ENCODE data around the gene GNB5.
"Not testable (repeated sequence)": the region's sequence is repeated elsewhere in the genome, so short reads cannot be mapped to it uniquely, and the experiment has no call there.

Gene GNB5

DNA sequence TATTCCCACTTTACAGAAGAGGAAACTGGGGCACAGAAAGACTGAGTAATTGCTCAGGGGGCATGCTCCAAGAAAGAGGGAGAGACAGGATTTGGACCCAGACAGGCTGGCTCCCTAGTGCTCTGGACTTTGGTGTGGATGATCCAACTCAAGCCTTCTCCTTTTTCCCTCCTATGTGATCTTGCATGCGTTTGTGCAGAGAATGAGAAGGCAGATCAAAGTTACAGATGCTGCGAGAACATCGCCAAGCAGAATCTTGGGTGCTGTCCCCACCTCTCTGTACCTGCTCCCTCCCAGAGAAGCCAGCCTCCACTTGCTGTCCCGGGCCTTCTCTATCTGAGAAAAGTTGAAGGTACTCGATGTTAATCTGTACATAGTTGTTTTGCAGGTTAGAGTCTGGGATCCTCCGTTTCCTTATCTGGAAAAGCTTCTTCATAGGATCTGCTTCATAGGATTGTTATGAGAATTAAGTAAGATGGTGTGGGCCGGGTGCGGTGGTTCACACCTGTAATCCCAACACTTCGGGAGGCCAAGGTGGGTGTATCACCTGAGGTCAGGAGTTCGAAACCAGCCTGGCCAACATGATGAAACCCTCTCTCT is 10.2 kb downstream of the GNB5 start:
- H3K36me3 ChIP-seq (ENCODE audit: control insufficient read depth, insufficient read depth, low read length): no peaks in the 10 kb centered on the region
- peaks cover 8% of the 10 kb centered on the region for H3K4me1 ChIP-seq (ENCODE audit: control insufficient read depth, insufficient read depth, low read length)
- H3K9me3 ChIP-seq (ENCODE audit: control insufficient read depth, insufficient read depth, low read length): no peaks in the 10 kb centered on the region
- peaks cover 13% of the 10 kb centered on the region for H3K27me3 ChIP-seq (ENCODE audit: control insufficient read depth, insufficient read depth, low read length)
- no peak overlapping the region for H3K9ac ChIP-seq (ENCODE audit: low read depth, low read length)
- peak overlapping the region; percentile 89 for H3K4me3 ChIP-seq (ENCODE audit: low read depth, low read length)

DNA sequence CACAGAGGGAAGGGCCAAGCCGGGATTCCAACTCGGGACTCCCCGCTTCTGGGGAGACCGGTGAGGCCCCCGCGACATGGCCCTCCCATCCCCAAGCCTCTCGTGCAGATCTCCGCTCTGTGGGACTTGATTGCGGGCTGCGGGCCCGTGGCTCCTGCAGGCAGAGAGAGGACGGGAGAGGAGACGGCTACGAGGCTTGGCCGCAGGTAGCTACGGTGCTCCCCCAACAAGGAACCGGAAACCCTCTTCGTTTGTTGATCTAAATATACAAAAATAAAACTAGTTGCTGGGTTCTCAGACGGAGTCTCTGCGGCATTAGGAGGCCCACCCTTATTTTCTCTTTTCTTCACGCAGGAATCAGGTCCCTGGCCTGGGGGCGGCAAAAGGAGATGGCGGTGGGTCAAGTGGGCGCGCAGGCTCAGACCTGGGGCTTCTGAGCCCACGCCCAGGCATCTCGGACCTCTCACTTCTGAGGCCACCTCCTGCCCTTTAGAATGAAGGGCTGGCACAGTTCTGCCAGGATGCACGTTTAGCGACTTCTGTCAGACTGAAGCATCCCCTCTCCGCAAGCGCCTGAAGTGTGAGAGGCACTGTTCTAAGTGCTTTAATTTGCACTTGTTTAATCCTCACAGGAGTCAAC is 10.9 kb downstream of the GNB5 start:
- peaks cover 8% of the 10 kb centered on the region for H3K4me1 ChIP-seq (ENCODE audit: control insufficient read depth, insufficient read depth, low read length)
- H3K27me3 ChIP-seq (ENCODE audit: control insufficient read depth, insufficient read depth, low read length): peaks cover 13% of the 10 kb centered on the region
- peak overlapping the region; percentile 81 for H3K9ac ChIP-seq (ENCODE audit: low read depth, low read length)
- H3K36me3 ChIP-seq (ENCODE audit: control insufficient read depth, insufficient read depth, low read length): no peaks in the 10 kb centered on the region
- peak overlapping the region; percentile 89 for H3K4me3 ChIP-seq (ENCODE audit: low read depth, low read length)
- H3K9me3 ChIP-seq (ENCODE audit: control insufficient read depth, insufficient read depth, low read length): no peaks in the 10 kb centered on the region

DNA sequence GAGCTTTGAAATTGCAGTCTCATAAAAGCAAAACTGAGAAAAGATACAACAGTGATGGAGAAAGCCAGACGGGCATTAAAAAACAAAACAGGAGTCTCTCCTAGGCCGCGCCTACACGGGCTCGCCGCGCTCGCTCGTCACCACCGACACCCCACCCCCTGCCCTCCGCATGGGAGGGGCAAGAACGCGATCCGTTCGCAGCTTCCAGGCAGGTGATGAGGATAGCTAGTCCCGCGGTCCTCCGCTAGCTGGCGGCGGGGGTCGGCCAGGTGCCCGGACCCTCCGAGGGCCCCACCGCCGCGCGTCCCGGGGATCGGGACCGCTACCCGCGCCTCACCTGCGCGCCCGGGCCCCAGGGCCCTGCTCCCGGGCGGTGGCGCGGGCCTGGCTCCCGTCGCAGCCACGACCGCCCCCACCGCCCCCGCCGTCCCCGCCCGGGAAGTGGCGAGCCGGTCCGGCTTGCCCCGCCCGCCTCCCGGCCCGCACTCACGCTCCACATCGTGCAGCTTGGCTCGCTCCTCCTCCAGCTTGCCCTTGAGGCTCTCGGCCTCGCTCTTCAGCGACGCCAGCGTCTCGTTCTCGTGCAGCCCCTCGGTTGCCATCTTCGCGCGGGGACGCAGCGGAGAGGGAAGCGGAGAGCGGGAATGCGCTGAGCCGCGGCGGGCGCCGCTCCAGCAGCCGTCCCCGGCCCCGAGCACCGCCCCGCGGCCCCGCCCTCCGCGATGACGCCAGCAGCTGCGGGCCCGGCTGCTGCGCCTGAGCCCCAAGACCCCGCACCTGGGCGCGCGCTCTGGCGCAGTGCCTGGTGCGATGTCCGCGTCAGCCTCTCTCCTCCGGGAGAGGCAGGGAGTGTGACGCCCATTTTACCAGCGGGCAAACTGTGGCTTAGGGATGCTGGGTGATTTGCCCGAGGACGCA is 11.7 kb downstream of the GNB5 start:
- Histone ChIP-seq H3K9ac (ENCODE audit: low read depth, low read length) (peak overlapping the region; percentile 81), H3K4me1 (ENCODE audit: control insufficient read depth, insufficient read depth, low read length) (peaks cover 8% of the 10 kb centered on the region), H3K36me3 (ENCODE audit: control insufficient read depth, insufficient read depth, low read length) (no peaks in the 10 kb centered on the region), H3K9me3 (ENCODE audit: control insufficient read depth, insufficient read depth, low read length) (no peaks in the 10 kb centered on the region), H3K4me3 (ENCODE audit: low read depth, low read length) (peak overlapping the region; percentile 89), H3K27me3 (ENCODE audit: control insufficient read depth, insufficient read depth, low read length) (peaks cover 13% of the 10 kb centered on the region)

DNA sequence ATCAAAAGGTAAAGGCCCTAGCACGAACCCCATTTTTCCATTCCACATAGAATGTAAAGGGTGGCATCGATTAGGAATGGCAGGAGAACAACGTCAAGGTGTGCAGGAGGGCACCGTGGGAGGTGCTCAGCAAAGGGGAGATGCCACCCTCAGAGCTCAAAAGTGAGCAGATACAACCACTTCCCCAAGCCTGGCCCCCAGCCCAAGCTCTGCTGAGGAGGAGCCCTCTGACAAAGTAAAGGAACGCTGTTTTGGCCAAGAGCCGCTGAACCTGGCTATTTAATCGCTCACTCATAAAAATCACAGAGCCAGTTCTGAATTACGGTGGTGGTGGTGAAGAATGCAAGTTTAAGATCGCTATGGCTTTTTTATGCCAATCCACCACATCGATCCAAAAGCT is 12.4 kb downstream of the GNB5 start:
- peaks cover 8% of the 10 kb centered on the region for H3K4me1 ChIP-seq (ENCODE audit: control insufficient read depth, insufficient read depth, low read length)

DNA sequence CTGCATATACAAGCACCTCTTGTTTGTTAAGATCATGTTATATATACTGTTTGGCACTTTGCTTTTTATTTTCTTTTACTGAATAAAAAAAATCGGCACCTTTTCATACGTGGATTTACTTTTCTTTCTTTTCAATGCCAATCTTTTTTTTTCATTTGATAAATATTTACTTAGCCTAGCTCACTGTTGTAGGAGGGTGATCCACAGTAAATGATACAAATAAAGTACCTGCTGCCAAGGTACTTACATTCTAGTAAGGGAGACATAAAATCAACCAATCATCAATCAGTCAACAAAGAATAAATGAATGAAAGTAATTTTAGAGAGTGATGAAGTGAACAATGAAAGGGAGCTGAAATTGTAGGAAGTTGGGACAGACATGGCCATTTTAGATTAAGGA is 18.3 kb downstream of the GNB5 start:
- H3K36me3 ChIP-seq (ENCODE audit: control insufficient read depth, insufficient read depth, low read length): no peaks in the 10 kb centered on the region
- no peak overlapping the region for H3K4me3 ChIP-seq (ENCODE audit: low read depth, low read length)

More for the DNA sequence above, 12.4 kb downstream of the GNB5 start:
- Histone ChIP-seq H3K27me3 (ENCODE audit: control insufficient read depth, insufficient read depth, low read length) (peaks cover 13% of the 10 kb centered on the region), H3K4me3 (ENCODE audit: low read depth, low read length) (peak overlapping the region; percentile 89), H3K36me3 (ENCODE audit: control insufficient read depth, insufficient read depth, low read length) (no peaks in the 10 kb centered on the region), H3K9me3 (ENCODE audit: control insufficient read depth, insufficient read depth, low read length) (no peaks in the 10 kb centered on the region), H3K9ac (ENCODE audit: low read depth, low read length) (peak overlapping the region; percentile 54)

DNA sequence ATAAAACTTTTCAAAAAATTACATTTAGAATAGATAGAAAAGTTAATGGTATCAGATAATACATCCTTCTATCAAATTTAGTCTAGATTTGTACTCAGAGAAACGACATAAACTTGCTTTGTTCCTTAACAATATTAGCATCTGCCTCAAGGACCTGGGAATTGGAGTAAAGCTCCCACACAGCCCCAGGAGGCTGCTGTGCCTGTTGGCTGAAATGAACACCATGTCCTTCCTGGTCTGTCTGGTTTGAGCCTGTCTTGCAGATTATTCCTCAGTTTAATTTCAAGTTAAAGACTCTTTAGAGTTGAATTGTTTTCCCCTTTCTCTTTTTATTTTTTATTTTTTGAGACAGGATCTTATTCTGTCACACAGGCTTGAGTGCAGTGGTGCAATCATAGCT is 19.4 kb downstream of the GNB5 start:
- Histone ChIP-seq H3K27me3 (ENCODE audit: control insufficient read depth, insufficient read depth, low read length) (no peaks in the 10 kb centered on the region), H3K36me3 (ENCODE audit: control insufficient read depth, insufficient read depth, low read length) (no peaks in the 10 kb centered on the region), H3K9ac (ENCODE audit: low read depth, low read length) (no peak overlapping the region), H3K9me3 (ENCODE audit: control insufficient read depth, insufficient read depth, low read length) (no peaks in the 10 kb centered on the region), H3K4me3 (ENCODE audit: low read depth, low read length) (no peak overlapping the region), H3K4me1 (ENCODE audit: control insufficient read depth, insufficient read depth, low read length) (peaks cover 3% of the 10 kb centered on the region)

More for the DNA sequence above, 18.3 kb downstream of the GNB5 start:
- H3K9me3 ChIP-seq (ENCODE audit: control insufficient read depth, insufficient read depth, low read length): no peaks in the 10 kb centered on the region
- no peak overlapping the region for H3K9ac ChIP-seq (ENCODE audit: low read depth, low read length)
- peaks cover 3% of the 10 kb centered on the region for H3K4me1 ChIP-seq (ENCODE audit: control insufficient read depth, insufficient read depth, low read length)
- no peaks in the 10 kb centered on the region for H3K27me3 ChIP-seq (ENCODE audit: control insufficient read depth, insufficient read depth, low read length)

DNA sequence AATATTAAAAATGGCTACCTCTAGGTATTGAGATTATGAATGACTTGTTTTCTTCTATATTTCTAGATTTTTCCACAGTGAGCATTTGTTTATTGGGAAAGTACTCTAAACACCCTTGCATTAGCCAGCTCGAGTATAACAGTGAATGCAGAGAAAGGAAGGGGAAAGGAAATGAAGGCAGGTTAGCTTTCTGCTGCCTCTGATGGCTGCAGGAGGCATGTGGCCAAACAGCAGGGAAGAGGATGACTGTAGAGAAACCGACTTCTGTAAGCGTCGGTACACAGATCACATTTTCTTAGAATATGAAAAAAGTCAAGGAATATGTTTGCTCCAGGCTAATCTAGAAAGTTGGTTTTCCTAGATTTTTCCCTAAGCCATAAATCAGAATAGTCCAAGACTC is 19.8 kb downstream of the GNB5 start:
- Histone ChIP-seq H3K9me3 (ENCODE audit: control insufficient read depth, insufficient read depth, low read length) (no peaks in the 10 kb centered on the region), H3K27me3 (ENCODE audit: control insufficient read depth, insufficient read depth, low read length) (no peaks in the 10 kb centered on the region), H3K4me3 (ENCODE audit: low read depth, low read length) (no peak overlapping the region), H3K9ac (ENCODE audit: low read depth, low read length) (no peak overlapping the region), H3K36me3 (ENCODE audit: control insufficient read depth, insufficient read depth, low read length) (no peaks in the 10 kb centered on the region), H3K4me1 (ENCODE audit: control insufficient read depth, insufficient read depth, low read length) (peaks cover 3% of the 10 kb centered on the region)

DNA sequence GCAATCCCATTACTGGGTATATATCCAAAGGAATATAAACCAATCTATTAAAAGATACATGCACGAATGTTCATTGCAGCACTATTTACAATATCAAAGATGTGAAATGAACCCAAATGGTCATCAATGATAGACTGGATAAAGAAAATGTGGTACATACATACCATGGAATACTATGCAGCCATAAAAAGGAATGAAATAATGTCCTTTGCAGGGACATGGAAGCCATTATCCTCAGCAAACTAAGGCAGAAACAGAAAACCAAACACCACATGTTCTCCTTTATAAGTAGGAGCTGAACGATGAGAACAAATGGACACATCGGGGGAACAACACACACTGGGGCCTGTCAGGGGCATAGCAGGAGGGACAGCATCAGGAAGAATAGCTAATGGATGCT is 21.0 kb downstream of the GNB5 start:
- H3K9me3 ChIP-seq (ENCODE audit: control insufficient read depth, insufficient read depth, low read length); H3K9ac ChIP-seq (ENCODE audit: low read depth, low read length); H3K4me3 ChIP-seq (ENCODE audit: low read depth, low read length); H3K36me3 ChIP-seq (ENCODE audit: control insufficient read depth, insufficient read depth, low read length); H3K4me1 ChIP-seq (ENCODE audit: control insufficient read depth, insufficient read depth, low read length); H3K27me3 ChIP-seq (ENCODE audit: control insufficient read depth, insufficient read depth, low read length): not testable (repeated sequence)

DNA sequence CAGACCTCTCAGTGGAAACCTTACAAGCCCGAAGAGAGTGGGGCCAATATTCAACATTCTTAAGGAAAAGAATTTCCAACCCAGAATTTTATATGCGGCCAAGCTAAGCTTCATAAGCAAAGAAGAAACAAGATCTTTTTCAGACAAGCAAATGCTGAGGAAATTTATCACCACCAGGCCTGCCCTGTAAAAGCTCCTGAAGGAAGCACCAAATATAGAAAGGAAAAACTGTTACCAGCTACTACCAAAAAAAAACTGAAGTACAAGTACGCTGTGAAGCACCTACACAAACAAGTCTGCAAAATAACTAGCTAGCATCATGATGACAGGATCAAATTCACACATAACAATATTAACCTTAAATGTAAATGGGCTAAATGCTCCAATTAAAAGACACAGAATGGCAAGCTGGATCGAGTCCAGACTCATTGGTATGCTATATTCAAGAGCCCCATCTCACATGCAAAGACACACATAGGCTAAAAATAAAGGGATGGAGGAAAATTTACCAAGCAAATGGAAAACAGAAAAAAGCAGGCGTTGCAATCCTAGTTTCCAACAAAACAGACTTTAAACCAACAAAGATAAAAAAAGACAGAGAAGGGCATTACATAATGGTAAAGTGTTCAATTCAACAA is 25.6 kb downstream of the GNB5 start:
- not testable (repeated sequence) for H3K9ac ChIP-seq (ENCODE audit: low read depth, low read length); H3K9me3 ChIP-seq (ENCODE audit: control insufficient read depth, insufficient read depth, low read length); H3K36me3 ChIP-seq (ENCODE audit: control insufficient read depth, insufficient read depth, low read length); H3K27me3 ChIP-seq (ENCODE audit: control insufficient read depth, insufficient read depth, low read length); H3K4me3 ChIP-seq (ENCODE audit: low read depth, low read length); H3K4me1 ChIP-seq (ENCODE audit: control insufficient read depth, insufficient read depth, low read length)

DNA sequence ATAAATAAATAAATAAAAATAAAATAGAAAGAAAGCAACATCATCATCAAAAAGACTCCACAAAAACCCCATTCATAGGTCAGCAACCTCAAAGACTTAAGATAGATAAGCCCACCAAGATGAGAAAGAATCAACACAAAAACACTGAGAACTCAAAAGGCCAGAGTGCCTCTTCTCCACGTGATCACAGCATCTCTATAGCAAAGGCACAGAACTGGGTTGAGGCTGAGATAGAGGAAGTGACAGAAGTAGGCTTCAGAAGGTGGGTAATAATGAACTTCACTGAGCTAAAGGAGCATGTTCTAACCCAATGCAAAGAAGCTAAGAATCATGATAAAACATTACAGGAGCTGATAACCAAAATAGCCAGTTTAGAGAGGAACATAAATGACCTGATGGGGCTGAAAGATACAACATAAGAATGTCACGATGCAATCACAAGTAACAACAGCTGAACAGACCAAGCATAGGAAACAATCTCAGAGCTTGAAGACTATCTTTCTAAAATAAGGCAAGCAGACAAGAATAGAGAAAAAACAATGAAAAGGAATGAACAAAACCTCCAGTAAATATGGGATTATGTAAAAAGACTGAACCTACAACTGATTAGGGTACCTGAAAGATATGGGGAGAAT is 26.4 kb downstream of the GNB5 start:
- Histone ChIP-seq H3K4me1 (ENCODE audit: control insufficient read depth, insufficient read depth, low read length) (no peaks in the 10 kb centered on the region), H3K27me3 (ENCODE audit: control insufficient read depth, insufficient read depth, low read length) (no peaks in the 10 kb centered on the region), H3K4me3 (ENCODE audit: low read depth, low read length) (no peak overlapping the region), H3K9me3 (ENCODE audit: control insufficient read depth, insufficient read depth, low read length) (no peaks in the 10 kb centered on the region), H3K9ac (ENCODE audit: low read depth, low read length) (no peak overlapping the region), H3K36me3 (ENCODE audit: control insufficient read depth, insufficient read depth, low read length) (no peaks in the 10 kb centered on the region)
